ENCODE data around the gene MED13L.

The MED13L gene

DNA sequence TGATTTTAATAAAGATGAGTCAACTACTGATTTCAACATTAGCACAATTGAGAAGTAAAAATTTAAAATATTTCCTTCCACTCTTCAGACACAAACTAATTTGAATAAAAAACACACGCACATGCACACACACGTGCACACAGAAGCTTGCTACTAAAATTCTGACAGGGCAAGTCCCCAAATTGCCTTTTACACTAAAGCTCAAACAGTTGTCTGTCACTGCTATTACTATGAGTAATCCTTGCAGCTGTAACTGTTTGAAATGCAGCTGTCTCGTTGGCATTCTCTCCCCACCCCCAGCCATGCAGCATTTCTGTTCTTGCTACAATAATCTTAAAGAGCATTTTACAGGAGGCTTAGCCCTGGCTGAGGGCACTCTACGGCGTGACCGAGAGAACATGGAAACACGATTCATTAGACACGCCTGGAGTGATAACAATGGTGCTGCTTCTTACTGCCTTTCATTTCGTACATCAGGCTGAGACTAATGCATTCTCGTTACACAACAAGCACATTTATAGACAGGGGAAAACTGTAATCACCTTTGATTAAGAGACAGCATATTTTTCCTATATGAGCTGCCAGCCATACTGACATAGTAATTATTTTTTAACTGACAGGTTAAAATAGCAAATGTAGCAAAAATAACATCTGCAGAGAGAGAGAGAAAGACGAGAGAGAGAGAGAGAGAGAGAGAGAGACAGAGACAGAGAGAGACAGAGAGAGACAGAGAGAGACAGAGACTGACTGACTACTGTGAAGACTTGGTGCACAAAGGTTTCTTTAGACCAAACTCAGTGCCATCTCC, 153.8 kb downstream of the MED13L start:
- DNase-seq (ENCODE audit: low read depth) = peak; percentile 62
- TF ChIP-seq CTCF (conservative IDR thresholded peaks at IDR 0.05; ENCODE audit: low read depth, low read length) = no peak
- peak overlapping the region; percentile 30 for H3K4me3 ChIP-seq (ENCODE audit: low read depth, low read length)

- H3K4me3 ChIP-seq (ENCODE audit: low read depth, low read length) = no peak overlapping the region
- no peak for TF ChIP-seq CTCF (conservative IDR thresholded peaks at IDR 0.05; ENCODE audit: low read depth, low read length)
- DNase-seq (ENCODE audit: low read depth) = no peak
Measured at GRCh38 chr12:116122628-116123027, 154.9 kb downstream of the MED13L start.

- no peak for TF ChIP-seq CTCF (conservative IDR thresholded peaks at IDR 0.05; ENCODE audit: low read depth, low read length)
- DNase-seq (ENCODE audit: low read depth) = peak; percentile 81
Measured at GRCh38 chr12:116121453-116121871, 156.0 kb downstream of the MED13L start.

DNA sequence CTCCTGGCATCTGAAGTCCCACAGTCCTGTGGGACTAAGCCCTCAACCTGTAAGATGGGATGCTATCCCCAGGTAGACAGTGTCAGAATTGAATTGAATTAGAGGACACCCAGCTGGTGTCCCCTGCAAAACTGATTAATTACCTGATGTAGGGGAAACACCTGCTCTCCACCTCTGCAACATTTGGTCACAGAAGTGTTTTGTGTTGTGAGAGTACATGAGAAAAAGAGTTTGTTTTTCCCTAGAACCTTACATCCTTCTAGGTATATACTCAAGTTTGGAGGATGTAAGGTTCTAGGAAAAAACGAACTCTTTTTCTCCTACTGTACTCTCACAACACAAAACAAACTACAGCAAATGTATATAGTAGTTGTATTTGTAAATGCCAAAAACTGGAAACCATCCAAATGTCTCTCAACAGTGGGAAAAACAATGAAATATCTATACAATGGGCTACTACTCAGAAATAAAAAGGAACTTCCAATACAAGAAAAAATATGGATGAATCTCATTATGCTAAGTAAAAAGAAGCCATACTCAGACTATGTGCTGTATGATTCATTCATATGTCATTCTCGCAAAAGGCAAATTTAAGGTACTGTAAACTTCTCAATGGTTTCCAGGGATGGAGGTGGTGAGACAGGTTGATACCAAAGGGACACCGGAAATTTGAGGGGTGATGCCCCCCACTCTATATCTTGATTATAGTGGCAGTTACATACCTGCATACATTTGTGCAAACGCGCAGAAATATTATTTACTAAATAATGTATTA, 160.7 kb downstream of the MED13L start:
- no peak for TF ChIP-seq CTCF (conservative IDR thresholded peaks at IDR 0.05; ENCODE audit: low read depth, low read length)
- no peak for DNase-seq (ENCODE audit: low read depth)
- H3K4me3 ChIP-seq (ENCODE audit: low read depth, low read length) = no peak overlapping the region

More at GRCh38 chr12:116121453-116121871, 156.0 kb downstream of the MED13L start:
- H3K4me3 ChIP-seq (ENCODE audit: low read depth, low read length) = peak overlapping the region; percentile 18

GRCh38 chr12:116113398-116114130, 163.9 kb downstream of the MED13L start:
- TF ChIP-seq CTCF (conservative IDR thresholded peaks at IDR 0.05; ENCODE audit: low read depth, low read length) = no peak
- DNase-seq (ENCODE audit: low read depth) = no peak
- no peak overlapping the region for H3K4me3 ChIP-seq (ENCODE audit: low read depth, low read length)

- TF ChIP-seq CTCF (conservative IDR thresholded peaks at IDR 0.05; ENCODE audit: low read depth, low read length) = no peak
- DNase-seq (ENCODE audit: low read depth) = no peak
- H3K4me3 ChIP-seq (ENCODE audit: low read depth, low read length) = no peak overlapping the region
Measured at GRCh38 chr12:116106870-116107269, 170.6 kb downstream of the MED13L start.

All from choroid plexus epithelial cell (primary cell).